Adrenal gland (tissue), 5 donors: Measurements from ENCODE around the gene HAPLN1.

Source experiments
- CTCF ChIP-seq, 6 experiments: fragments of 450-650 bp in 4 of 6; fragments of 200-600 bp in 2 of 6; sonication (generic) in 1 of 6; IDR thresholded peaks; 1 replicate in 5 of 6; 2 replicates in 1 of 6; pipeline versions ENCODE4 v1.5.1 to v1.8.0; 2016 to 2021; ENCODE audit warnings: antibody characterized with exemption in 6 of 6, mild to moderate bottlenecking in 2 of 6, moderate library complexity in 1 of 6
- POLR2A ChIP-seq, 2 donors: fragments of 450-650 bp; IDR thresholded peaks; one replicate each; pipeline ENCODE4 v1.6.1; 2017; ENCODE audit warnings: antibody characterized with exemption in 2 of 2, mild to moderate bottlenecking in 2 of 2, moderate library complexity in 1 of 2
- donor health status: DM: no; HTN: no; CAD: no.

DNA sequence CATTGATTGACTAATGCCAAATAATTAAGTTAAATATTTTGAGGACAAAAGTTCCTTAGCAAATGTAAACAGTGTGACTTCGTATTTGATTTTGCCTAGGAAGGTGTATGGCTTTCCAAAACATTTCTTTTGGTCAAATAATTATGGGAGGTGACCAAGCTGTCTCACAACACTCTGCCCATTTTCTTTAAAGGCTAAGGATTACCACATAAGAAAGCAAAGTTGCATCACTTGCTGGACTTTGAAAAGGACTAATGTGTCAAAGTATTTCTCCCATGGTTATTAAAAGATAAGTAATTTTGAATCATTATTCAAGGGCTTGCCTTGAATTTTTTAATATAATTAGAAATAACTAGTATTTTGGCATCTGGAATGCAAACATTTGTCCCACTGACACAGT is 74.7 kb downstream of the HAPLN1 start:
- no peak for TF ChIP-seq CTCF (IDR thresholded peaks at IDR 0.05)
- no peak for TF ChIP-seq POLR2A (IDR thresholded peaks at IDR 0.05)
